Endometrial microvascular endothelial cells (primary cell): ENCODE results near the gene SLIT1. TPM values are rescaled to one million over a fixed set of nuclear protein-coding genes. Genes with fewer than 3 reads are reported as not detected.
"Not testable (repeated sequence)": the region's sequence is repeated elsewhere in the genome, so short reads cannot be mapped to it uniquely, and the experiment has no call there.

Experiments
- in situ Hi-C: cut with HindIII; loops from 2 replicates; pipeline ENCODE4 v1.10.0; 2017; ENCODE audit warnings: low sequenced_read_pairs, low pct_unique_long_range_greater_than_20kb; ENCODE audit errors: inconsistent ontology term
- total RNA-seq: library from RNA; depleted of rRNA; stranded (reverse); fragments of >200 nt; gene quantifications from one replicate; pipeline ENCODE4 v1.2.3, GENCODE V29; 2015; ENCODE audit errors: inconsistent ontology term

SLIT1 gene
- total RNA-seq, 1 donor from 2014 or later, result not detected

DNA sequence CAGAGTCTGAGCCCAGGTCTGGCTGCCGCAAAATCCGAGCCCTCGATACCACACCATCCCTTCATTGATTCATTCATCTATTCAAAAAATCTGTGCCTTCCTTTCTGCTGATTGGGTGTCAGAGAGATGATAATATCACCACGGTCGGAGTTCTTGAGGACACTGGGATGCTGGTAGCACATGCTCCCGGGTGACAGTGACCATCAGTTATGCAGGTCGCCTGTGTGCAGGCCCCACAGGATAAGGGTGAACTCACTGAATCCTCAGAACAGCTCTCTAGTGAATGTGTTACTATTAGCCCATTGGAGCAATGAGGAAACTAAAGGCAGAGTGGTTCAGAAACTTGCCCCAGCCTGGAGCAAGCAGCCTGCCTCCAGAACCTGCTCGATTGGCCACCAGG lies 145.1 kb downstream of the SLIT1 start:
- in situ Hi-C loops, result no loop called here

DNA sequence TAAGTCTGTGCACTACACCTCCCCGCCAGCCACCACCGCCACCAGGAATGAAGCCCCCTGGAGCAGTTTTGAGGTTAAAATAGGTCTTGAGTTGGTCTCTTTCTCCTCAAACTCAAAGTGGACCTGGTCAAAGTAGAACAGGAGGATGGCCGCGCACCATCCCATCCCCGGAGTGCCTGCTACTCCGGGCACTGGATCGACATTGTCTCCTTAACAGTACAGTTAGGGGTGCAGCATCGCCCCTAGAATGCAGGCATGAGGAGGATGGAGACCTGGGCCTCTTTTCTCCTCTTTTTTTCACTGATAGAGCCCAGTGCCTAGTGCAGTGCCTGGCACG lies 145.5 kb downstream of the SLIT1 start:
- in situ Hi-C loops, result no loop called here

DNA sequence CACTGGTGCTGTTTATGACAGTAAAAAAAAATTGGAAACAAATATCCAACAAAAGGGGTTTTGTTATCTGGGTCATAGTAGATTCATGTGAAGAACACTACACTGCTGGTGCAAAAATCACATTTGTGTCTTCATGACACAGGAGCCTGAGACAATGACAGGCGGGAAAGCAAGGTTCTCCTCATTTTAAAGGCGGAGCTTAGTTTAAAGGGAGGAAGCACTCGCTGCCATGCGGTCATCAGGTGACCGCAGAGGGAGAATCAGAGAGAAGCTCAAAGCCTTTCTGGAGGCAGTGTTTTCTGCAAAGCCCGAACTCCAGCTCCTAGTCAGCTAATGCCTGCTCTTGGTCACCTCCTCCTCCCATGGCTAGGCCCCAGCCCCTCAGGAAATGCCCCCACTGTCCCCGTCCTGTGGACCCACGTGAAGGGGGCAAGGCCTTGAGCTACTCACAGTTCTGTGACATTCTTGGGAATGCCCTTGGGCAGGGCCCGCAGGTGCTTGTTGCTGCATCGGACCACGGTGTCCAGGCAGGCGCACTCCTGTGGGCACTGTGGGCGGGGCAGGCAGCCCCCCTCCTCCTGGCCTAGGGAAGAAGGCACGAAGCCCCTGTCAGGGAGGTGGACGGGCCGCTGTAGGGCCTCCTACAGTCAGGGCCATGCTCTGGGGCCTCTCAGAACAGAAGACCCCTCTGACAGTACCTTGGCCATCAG lies 146.1 kb downstream of the SLIT1 start:
- in situ Hi-C loops, result no loop called here

DNA sequence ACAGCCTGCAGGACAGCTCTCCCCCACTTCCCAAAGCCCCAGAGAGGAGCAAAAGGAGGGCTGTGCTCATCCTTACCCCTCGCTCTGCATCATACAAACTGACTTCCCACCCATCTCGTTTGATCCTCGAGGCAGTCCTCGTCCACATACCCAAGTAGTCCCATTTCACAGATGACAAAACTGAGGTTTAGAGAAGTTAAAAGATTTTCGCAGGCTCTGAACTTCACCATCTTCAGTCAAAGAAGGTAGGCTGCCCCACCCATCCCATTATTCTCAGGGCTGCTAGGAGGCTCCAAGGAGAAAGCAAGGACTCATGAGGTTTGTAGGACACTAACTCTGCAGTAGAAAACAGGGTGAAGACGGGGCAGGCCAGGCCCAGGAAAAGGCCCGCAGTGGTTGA lies 147.1 kb downstream of the SLIT1 start:
- in situ Hi-C loops, result no loop called here

DNA sequence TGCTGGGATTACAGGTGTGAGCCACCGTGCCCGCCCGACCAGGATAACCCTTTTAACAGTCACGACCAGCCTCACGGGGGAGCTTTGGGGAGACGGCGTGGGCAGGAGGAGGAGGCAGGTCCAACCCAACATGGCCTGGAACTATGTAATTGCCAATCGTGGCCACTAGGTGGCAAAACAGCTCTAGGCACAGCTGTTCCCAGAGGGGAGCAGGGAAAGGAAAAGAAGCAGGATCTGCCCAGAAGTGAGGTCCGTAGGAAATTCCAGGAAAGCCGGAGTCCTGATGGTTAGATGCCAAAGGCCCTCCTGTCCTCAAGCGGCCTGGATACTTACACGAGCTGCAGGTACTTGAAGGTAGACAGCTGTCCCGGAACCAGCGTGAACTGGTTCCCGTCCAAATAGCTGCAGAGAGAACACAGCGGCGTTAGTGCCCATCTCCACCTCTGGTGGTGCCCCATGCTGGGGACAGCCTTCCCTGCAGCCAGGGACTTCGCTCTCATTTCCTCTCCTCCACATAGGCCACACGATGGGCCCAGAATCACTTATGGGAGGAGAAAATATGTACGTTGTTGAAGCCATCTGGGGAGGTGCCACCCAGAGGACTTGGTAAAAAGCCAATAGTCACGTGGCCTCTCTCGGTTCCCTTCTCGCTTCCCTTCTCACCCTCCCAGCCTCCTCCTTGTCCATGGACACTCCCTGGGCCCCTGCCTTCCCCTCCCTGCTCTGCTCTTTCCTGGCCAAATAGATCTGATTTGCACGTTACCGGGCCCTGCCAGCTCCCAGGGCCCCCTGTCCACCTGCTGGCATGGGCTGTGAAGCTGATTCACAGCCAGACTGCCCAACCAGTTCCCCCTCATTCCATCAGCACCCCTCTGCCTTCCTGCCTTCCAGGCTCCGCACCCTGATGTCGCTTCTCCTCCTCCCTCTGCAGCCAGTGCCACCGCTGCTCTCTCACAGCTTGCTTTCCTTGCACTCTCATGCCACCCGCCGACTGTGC lies 148.1 kb downstream of the SLIT1 start:
- in situ Hi-C loops, result no loop called here

DNA sequence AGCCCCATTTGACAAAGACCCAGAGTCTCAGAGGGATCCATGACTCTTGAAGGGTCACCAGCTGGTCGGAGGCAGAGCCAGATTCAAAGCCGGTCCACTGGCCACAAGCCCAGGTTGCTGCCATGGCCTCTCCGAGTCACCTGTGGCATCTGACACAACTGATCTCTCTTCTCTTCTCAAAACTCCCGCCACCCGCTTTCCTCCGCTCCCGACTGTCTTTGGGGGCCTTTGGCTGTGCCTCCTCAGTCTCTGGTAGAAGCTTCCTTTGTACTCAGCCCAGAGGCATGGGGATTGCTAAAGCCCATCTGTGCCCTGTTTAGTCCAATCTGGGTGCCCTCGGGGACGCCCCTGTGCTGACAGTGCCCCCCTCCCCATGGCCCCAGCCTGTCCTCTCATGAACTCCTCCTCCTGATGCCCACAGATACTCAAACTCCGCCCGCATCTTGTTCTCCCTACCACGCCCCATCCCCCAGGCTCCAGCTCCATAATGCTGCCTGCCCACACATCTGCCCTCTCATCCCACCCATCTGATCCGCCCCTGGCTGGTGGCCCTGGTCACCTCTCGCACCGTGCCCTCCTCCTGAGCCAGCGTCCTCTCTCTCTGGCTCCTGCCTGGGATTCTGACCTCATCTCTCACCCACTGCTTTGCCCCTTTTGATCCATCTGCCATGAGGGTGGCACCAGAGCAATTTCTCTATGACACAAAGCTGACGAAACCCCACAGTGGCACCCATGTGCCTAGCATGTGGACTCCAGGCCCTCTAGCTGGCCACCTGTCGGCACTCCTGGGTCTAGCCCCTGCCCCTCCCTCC lies 150.6 kb downstream of the SLIT1 start:
- in situ Hi-C loops, result no loop called here

DNA sequence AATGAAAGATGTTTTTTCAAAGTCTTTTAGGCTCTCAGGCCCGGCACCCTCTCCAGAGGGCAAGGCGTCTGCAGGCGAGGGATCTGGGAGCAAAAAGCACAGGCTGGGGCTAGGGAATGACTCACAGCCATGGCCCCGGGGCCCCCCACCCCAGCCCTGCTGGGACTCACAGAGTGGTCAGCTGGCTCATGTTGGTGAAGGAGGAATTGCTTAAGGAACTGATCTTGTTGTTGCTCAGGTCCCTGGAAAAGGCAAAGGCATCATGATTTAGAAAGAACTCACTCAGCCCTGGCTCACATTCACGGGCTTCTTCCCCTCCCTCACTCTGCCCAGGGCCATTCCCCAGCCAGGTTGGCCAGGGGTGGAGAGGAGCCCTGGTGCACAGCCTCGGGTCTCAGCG lies 151.5 kb downstream of the SLIT1 start:
- in situ Hi-C loops, result no loop called here

DNA sequence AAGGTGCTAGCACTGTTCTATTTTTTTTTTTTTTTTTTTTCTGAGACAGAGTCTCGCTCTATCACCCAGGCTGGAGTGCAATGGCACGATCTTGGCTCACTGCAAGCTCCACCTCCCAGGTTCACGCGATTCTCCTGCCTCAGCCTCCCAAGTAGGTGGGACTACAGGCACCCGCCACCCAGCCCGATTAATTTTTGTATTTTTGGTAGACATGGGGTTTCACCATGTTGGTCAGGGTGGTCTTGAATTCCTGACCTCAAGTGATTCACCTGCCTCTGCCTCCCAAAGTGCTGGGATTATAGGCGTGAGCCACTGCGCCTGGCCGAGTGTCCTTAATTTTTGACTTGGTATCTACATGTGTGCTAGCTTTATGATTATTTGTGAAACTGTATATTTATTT lies 151.9 kb downstream of the SLIT1 start:
- in situ Hi-C loops, result not testable (repeated sequence)

DNA sequence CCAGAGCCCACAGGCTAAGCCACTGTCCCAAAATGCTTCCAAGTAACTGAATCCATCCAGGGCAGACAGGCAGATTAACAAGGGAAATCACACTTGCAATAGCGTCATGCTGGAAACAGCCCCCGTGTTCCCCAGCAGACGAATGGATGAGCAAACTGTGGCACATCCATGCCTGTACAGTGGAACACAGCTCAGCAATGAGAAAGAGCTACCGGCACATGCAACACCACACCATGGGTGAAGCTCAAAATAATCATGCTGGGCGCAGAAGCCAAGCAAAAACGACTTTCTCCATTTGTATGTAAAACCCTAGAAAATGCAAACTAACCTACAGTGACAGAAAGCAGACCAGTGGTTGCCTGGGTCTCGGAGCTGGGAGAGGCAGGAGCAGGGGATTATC lies 153.1 kb downstream of the SLIT1 start:
- in situ Hi-C loops, result no loop called here

DNA sequence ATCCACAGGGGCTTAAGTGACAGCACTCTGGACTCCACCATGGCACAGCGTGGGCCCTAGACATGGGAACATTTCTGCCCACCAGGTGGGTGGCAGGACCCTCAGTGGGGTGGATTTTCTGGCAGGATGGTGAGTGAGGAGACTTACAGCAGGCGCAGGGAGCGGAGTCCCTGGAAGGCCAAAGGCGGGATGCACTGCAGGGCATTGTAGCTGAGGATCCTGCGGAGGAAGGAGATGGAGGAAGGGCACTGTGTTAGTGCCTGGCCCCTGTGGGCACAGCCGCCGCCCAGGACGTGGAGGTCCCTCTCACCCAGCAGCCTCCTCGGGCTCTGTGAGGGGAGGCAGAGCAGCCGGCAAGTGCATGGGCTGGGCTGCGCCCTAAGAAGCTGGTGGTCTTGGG lies 154.3 kb downstream of the SLIT1 start:
- in situ Hi-C loops, result no loop called here

DNA sequence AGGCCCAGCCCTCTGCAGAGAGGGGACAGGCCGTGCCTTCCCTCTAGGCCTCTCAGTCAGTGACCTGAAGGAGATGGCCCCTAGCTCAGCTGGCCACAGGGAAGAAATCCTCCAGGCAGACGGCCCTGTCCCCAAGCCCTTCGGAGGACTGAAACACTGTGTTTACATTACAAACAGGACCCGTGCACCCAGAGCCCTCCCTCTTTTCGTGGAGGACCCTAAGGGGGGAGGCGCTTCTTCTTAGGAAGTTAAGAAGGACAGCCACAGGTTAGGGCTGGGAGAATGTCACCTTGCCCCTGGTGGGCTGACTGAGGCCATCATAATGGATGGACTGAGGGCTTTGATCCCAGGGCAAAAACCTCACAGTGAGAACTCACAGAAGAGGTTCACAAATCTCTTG lies 154.9 kb downstream of the SLIT1 start:
- in situ Hi-C loops, result no loop called here

DNA sequence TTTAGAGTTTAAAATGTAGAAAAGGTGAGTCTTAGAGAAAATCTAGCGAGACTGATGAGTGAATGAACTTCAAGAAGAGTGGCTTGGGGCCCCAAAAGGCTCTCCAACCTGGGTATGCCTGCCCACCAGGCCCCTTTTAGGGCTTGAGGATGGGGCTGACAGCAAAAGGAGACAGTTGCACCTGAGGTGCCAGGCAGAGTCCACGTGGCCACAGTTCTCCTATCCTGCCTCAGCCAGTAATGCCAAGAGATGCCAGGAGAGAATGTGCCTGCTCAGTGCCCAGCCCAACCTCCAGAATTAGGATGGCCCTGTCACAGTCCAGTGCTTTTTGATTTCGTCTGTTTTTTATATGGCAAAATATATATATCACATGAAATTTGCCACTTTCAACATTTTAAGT lies 156.5 kb downstream of the SLIT1 start:
- in situ Hi-C loops, result no loop called here

DNA sequence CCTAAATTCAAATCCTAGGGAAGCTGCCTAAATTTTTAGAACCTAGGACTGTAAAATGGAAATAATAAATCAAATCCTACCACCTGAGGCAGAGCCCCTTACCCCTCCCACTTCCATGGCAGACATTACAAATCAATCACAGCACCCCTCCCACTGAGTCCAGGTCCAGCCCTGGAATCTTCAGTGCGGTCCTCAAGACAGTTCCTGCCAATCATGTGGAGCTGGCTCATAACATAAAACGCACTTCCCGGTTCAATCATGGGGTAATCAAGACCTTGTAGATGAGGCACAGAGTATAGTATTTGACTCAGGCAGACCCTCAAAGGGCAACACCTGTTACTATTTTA lies 157.0 kb downstream of the SLIT1 start:
- in situ Hi-C loops, result no loop called here

DNA sequence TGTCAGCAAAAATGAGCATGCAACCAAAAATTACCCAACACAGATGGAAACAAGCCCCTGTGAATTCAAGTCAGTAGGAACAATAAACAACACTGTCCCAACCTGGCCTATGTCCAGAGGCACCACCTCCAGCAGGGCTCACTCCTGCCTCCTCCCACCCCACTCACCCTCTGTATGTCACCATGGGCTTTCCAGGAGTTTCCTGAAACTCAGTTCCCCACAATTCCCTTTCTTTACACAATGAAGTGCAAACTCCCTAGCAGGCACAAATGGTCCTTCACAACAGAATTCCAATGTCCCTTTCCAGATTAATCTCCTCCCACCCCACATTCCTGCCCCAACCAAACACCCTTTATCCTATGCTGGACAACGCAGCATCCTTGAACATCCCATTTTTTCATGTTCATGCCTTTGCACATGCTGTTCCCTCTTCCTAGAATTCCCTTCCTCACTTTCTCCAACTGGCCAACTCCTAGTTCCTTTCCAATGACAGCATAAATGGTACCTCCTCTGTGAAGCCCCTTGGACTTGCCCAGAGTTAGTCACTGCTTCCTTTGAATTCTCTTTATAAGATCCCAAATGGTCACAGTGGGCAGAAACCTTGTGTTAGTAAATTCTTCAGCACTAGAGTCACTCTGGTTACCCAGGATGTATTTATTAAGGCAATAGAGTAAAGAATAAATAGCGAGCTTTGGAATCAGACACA lies 157.5 kb downstream of the SLIT1 start:
- in situ Hi-C loops, result no loop called here

DNA sequence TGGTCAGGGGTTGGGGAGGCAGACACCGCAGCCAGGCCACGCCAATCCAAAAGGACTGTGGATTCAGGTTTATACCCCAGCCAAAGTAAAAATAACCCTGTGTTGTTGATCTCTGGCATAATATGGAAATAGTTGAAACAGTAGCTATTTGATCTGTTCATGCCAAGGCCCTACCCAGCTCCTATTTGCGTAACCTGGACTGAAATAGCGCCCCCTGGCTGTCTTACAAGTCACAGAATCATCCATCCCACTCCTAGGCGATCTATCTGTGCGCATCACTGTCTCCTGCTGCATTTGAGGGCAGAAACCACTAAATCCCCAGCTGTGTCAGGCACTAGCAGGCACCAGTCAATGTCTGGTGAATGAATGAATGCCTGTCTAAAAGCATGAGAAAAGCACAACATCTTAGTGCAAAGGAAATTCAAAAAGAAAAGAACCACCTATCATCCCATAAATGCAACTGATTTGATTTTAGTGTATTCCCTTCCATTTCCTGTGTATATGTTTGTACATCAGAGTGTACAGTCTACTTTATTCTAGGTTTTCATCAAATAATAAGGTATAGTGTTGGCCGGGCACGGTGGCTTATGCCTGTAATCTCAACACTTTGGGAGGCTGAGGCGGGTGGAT lies 160.0 kb downstream of the SLIT1 start:
- in situ Hi-C loops, result no loop called here

DNA sequence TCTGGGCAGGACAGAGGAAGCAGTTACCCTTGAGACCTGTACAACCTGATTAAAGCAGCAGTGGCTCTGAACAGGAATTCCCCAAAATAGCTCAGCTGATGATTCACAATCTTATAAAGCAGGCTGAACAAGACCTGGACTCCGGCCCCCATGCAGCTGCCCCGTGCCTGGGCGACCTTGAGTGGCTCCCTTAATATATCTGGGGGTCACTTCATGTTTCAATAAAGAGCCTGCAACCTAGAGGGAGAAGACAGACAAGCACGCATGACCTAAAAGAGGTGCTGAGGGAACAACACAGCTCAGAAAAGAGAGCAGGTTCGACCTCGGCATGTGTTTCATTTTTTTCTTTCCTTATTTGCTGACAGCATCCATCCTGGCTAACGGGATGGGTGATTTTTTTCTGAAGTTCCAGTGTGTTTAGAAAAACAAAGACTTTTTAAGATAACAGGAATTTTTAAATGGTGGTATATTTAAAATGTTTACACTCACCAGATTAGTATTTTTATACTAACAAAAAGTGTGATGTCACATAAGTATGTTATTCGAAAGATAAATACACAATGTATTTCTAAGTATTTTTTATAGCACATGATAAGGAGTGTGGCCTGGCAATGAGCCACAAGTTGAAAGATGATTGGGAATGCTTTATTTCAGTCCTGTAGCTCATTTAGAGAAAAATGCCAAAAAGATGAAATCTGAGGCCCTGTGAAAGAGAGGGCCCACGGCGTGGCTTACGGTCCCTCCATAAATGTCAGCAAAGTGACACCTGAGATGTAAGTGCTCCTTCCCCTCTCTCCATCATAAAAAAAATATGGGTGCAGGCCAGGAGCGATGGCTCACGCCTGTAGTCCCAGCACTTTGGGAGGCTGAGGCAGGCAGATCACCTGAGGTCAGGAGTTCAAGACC lies 161.3 kb downstream of the SLIT1 start:
- in situ Hi-C loops, result no loop called here

DNA sequence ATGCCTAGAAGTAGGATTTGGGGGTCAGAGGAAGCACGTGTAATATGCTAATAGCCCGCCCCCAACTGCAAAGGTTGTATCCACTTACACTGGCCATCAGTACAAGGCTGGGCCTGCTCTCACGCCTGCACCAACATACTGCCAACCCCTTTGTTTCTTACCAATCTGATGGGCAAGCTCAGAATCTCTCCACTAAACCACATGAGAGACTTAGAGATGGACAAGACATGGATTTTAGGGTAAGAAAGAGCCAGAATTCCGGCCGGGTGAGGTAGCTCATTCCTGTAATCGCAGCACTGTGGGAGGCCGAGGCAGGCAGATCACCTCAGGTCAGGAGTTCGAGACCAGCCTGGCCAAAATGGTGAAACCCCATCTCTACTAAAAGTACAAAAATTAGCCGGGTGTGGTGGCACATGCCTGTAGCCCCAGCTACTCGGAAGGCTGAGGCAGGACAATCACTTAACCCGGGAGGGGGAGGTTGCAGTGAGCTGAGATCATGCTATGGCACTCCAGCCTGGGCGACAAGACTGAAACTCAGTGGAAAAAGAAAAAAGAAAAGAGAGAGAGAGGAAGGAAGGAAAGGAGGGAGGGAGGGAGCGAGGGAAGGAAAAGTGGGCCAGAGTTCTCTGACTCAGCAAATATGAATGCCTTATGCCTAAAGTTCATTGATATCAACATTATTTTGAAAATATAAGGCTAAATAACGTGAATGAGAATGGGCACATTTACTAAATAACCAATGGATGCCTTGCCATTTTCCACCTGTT lies 162.2 kb downstream of the SLIT1 start:
- in situ Hi-C loops, result no loop called here
